ENCODE results near the gene VSNL1. TPM values are rescaled to one million over a fixed set of nuclear protein-coding genes. Genes with fewer than 3 reads are reported as not detected.

Gene VSNL1
- total RNA-seq, 6 donors from 2014 or later = 0.33 to 1.2 (median 0.94) TPM; not detected in 3

DNA sequence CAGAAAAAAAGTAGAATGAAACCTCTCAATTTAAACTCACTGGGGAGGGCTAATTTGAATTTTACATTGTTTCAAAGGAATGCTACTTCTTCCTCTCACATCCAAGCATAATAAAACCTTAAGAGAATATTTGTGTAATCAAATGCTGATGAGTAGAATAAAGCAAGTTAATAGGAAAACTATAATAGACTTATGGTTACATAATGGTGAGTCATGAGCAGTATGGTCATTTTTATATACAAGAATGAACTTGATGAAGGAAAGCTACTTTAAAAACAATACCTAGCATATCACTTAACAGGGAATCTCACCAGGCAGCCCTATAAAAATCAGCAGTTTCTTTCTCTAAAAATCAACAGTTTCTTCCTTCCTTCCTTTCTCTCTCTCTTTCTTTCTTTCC lies 80.3 kb downstream of the VSNL1 start:
- ATAC-seq (ENCODE audit: low FRiP score in 2 of 2) (no peak), DNase-seq (no peak)

DNA sequence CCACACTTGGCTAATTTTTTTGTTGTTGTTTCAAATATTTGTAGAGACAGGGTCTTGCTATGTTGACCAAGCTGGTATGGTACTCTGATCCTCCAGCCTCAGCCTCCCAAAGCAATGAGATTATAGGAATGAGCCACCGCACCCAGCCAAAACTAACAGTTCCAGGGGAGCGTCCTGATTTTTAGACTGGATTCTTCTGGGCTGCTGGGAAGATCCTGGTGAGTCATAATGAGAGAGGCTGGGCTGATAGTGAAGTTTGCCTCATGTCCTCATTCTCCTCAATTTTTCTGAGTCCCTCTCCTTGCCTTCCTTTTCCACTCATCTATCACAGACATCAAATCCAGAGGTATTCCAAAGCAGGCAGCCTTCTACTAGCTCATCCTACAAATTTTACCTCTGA lies 81.3 kb downstream of the VSNL1 start:
- Histone ChIP-seq H3K27me3 (no peaks in the 10 kb centered on the region), H3K27ac (no peak overlapping the region), H3K4me1 (no peaks in the 10 kb centered on the region), H3K9me3 (no peaks in the 10 kb centered on the region), H3K36me3 (no peaks in the 10 kb centered on the region), H3K4me3 (no peak overlapping the region)
- WGBS, 2 donors = 77 to 81% methylated on average over 2 of the region's 2 CpGs
- DNase-seq (no peak), ATAC-seq (ENCODE audit: low FRiP score in 2 of 2) (peak in 1 of 2 donors; percentile 64)
- TF ChIP-seq POLR2A (IDR thresholded peaks at IDR 0.05) (no peak), POLR2AphosphoS5 (IDR thresholded peaks at IDR 0.05) (no peak), EP300 (IDR thresholded peaks at IDR 0.05) (no peak)
- TF ChIP-seq, protein P1, sequence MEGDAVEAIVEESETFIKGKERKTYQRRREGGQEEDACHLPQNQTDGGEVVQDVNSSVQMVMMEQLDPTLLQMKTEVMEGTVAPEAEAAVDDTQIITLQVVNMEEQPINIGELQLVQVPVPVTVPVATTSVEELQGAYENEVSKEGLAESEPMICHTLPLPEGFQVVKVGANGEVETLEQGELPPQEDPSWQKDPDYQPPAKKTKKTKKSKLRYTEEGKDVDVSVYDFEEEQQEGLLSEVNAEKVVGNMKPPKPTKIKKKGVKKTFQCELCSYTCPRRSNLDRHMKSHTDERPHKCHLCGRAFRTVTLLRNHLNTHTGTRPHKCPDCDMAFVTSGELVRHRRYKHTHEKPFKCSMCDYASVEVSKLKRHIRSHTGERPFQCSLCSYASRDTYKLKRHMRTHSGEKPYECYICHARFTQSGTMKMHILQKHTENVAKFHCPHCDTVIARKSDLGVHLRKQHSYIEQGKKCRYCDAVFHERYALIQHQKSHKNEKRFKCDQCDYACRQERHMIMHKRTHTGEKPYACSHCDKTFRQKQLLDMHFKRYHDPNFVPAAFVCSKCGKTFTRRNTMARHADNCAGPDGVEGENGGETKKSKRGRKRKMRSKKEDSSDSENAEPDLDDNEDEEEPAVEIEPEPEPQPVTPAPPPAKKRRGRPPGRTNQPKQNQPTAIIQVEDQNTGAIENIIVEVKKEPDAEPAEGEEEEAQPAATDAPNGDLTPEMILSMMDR (IDR thresholded peaks at IDR 0.05) = no peak

More for the DNA sequence above, 80.3 kb downstream of the VSNL1 start:
- H3K27ac ChIP-seq = no peak overlapping the region
- H3K27me3 ChIP-seq = no peaks in the 10 kb centered on the region
- H3K4me3 ChIP-seq = no peak overlapping the region
- no peaks in the 10 kb centered on the region for H3K4me1 ChIP-seq
- no peaks in the 10 kb centered on the region for H3K36me3 ChIP-seq
- TF ChIP-seq POLR2A (IDR thresholded peaks at IDR 0.05) = no peak
- no peak for TF ChIP-seq EP300 (IDR thresholded peaks at IDR 0.05)
- no peak for TF ChIP-seq POLR2AphosphoS5 (IDR thresholded peaks at IDR 0.05)
- TF ChIP-seq, protein P1 (IDR thresholded peaks at IDR 0.05) = no peak
- no peaks in the 10 kb centered on the region for H3K9me3 ChIP-seq

DNA sequence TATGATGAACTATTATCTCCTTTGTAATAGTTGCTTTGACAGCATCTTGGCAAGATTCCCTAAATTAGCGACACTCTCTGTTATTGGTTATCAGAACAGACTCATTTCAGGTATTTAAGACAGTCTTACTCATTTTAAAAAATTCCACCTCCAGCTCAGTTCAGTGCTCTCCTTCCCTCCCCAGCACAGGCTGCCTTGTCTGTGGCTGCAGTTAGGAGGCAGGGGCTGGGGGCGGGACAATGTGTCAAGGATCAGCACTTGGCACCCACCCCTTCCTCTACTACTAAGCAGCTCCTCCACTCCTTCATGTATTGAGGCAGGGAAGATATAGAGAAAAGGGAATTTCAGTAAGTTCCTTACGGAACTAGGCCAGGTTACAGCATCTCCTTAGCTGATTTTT lies 85.0 kb downstream of the VSNL1 start:
- DNase-seq (no peak), ATAC-seq (ENCODE audit: low FRiP score in 2 of 2) (no peak)
- H3K36me3 ChIP-seq = no peaks in the 10 kb centered on the region
- TF ChIP-seq EP300 (IDR thresholded peaks at IDR 0.05) (no peak), POLR2A (IDR thresholded peaks at IDR 0.05) (no peak), POLR2AphosphoS5 (IDR thresholded peaks at IDR 0.05) (no peak)
- TF ChIP-seq, protein P1 (IDR thresholded peaks at IDR 0.05) = no peak
- H3K4me3 ChIP-seq = no peak overlapping the region
- no peak overlapping the region for H3K27ac ChIP-seq
- WGBS, 2 donors = 90% methylated on average over 3 of the region's 3 CpGs
- H3K9me3 ChIP-seq = peaks cover 0 to 4% (median 0%) of the 10 kb centered on the region in 4 donors
- no peaks in the 10 kb centered on the region for H3K27me3 ChIP-seq
- H3K4me1 ChIP-seq = no peaks in the 10 kb centered on the region

DNA sequence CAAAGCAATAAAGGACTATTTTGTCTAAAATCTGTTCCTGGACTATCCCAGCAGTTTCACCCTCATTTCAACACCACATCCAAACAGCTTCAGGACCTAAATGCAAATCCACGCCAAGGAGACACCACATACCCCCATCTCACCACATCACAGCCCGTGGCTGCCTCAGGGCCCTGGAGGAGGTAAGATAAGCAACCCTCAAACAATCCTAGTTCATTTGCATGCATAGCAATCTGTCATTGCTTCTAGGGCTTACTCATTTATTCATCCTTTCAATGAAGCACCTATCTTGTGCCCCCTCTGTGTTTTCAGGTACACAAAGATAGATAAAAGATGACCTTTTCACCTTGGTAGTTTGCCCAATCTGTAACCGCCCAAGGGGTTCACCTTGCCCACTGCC lies 86.5 kb downstream of the VSNL1 start:
- no peak overlapping the region for H3K4me3 ChIP-seq
- TF ChIP-seq POLR2A (IDR thresholded peaks at IDR 0.05) (no peak), POLR2AphosphoS5 (IDR thresholded peaks at IDR 0.05) (no peak), EP300 (IDR thresholded peaks at IDR 0.05) (no peak)
- TF ChIP-seq, protein P1 (IDR thresholded peaks at IDR 0.05) = no peak
- H3K4me1 ChIP-seq = no peaks in the 10 kb centered on the region
- ATAC-seq (ENCODE audit: low FRiP score in 2 of 2) (no peak), DNase-seq (no peak)
- no peaks in the 10 kb centered on the region for H3K27me3 ChIP-seq
- WGBS, 2 donors = 74 to 75% methylated on average over 3 of the region's 3 CpGs
- H3K27ac ChIP-seq = no peak overlapping the region
- no peaks in the 10 kb centered on the region for H3K36me3 ChIP-seq
- peaks cover 0 to 4% (median 0%) of the 10 kb centered on the region in 4 donors for H3K9me3 ChIP-seq

DNA sequence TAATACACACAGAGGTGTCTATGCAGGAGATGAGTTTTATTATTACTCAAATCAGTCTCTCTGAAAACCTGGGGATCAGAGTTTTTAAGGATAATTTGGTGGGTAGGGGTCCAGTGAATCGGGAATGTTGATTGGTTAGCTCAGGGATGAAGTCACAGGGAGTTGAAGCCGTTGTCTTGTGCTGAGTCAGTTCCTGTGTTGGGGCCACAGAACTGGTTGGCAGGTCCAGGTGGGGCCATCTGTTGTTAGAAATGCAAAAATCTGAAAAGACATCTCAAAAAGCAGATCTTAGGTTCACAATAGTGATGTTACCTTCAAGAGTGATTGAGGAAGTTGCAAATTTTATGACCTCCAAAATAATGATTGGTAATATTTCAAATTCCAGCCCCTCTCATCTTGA lies 86.9 kb downstream of the VSNL1 start:
- Histone ChIP-seq H3K9me3 (peaks cover 0 to 4% (median 0%) of the 10 kb centered on the region in 4 donors), H3K4me1 (no peaks in the 10 kb centered on the region), H3K27me3 (no peaks in the 10 kb centered on the region), H3K4me3 (no peak overlapping the region), H3K36me3 (no peaks in the 10 kb centered on the region), H3K27ac (no peak overlapping the region)
- 54 to 65% methylated on average over 2 of the region's 2 CpGs for WGBS, 2 donors
- TF ChIP-seq, protein P1 (IDR thresholded peaks at IDR 0.05) = no peak
- TF ChIP-seq POLR2AphosphoS5 (IDR thresholded peaks at IDR 0.05) (no peak), EP300 (IDR thresholded peaks at IDR 0.05) (no peak), POLR2A (IDR thresholded peaks at IDR 0.05) (no peak)
- DNase-seq = no peak
- ATAC-seq (ENCODE audit: low FRiP score in 2 of 2) = no peak

Data from upper lobe of left lung (tissue), 6 donors.